ENCODE measurements around the gene KITLG.

DNA sequence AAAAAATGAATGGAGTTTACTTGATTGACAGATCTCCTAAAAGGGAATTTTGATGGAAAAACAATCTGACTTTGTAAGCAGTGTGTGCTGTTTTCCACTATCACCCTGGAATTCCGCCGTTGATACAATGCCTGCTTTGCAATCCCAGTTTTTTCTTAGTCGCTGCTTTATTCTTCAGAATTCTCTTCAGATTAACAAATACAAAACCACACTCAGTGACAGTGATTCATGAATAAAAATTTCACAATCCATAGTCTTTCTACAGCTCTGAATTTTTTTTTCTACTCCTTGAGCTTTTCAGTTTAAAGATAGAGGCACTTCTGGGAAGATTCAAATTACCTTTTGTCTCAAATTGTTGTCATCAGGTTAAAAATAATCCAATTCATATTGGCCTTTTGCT is 44.6 kb upstream of the KITLG start:
- no peak for TF ChIP-seq CEBPB (IDR thresholded peaks at IDR 0.05)
- TF ChIP-seq, protein P1, sequence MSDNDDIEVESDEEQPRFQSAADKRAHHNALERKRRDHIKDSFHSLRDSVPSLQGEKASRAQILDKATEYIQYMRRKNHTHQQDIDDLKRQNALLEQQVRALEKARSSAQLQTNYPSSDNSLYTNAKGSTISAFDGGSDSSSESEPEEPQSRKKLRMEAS (IDR thresholded peaks at IDR 0.05), result no peak
- TF ChIP-seq, protein P2, sequence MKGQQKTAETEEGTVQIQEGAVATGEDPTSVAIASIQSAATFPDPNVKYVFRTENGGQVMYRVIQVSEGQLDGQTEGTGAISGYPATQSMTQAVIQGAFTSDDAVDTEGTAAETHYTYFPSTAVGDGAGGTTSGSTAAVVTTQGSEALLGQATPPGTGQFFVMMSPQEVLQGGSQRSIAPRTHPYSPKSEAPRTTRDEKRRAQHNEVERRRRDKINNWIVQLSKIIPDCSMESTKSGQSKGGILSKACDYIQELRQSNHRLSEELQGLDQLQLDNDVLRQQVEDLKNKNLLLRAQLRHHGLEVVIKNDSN (IDR thresholded peaks at IDR 0.05), result no peak
- TF ChIP-seq, protein P3, sequence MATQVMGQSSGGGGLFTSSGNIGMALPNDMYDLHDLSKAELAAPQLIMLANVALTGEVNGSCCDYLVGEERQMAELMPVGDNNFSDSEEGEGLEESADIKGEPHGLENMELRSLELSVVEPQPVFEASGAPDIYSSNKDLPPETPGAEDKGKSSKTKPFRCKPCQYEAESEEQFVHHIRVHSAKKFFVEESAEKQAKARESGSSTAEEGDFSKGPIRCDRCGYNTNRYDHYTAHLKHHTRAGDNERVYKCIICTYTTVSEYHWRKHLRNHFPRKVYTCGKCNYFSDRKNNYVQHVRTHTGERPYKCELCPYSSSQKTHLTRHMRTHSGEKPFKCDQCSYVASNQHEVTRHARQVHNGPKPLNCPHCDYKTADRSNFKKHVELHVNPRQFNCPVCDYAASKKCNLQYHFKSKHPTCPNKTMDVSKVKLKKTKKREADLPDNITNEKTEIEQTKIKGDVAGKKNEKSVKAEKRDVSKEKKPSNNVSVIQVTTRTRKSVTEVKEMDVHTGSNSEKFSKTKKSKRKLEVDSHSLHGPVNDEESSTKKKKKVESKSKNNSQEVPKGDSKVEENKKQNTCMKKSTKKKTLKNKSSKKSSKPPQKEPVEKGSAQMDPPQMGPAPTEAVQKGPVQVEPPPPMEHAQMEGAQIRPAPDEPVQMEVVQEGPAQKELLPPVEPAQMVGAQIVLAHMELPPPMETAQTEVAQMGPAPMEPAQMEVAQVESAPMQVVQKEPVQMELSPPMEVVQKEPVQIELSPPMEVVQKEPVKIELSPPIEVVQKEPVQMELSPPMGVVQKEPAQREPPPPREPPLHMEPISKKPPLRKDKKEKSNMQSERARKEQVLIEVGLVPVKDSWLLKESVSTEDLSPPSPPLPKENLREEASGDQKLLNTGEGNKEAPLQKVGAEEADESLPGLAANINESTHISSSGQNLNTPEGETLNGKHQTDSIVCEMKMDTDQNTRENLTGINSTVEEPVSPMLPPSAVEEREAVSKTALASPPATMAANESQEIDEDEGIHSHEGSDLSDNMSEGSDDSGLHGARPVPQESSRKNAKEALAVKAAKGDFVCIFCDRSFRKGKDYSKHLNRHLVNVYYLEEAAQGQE (IDR thresholded peaks at IDR 0.05; ENCODE audit: low read depth), result no peak
- no peak for TF ChIP-seq EGR1 (IDR thresholded peaks at IDR 0.05)
- no peak for TF ChIP-seq YY1 (IDR thresholded peaks at IDR 0.05; ENCODE audit: low read depth)
- no peak for TF ChIP-seq RAD21 (IDR thresholded peaks at IDR 0.05; ENCODE audit: low read depth)
- TF ChIP-seq ZBTB7A (IDR thresholded peaks at IDR 0.05; ENCODE audit: low read depth), result no peak
- TF ChIP-seq NFIC (IDR thresholded peaks at IDR 0.05), result no peak
- TF ChIP-seq CREB1 (IDR thresholded peaks at IDR 0.05; ENCODE audit: low read depth), result no peak
- TF ChIP-seq EP300 (IDR thresholded peaks at IDR 0.05; ENCODE audit: borderline replicate concordance), result no peak
- TF ChIP-seq TEAD4 (IDR thresholded peaks at IDR 0.05), result no peak
- no peak for TF ChIP-seq TAF1 (IDR thresholded peaks at IDR 0.05; ENCODE audit: low read depth)

Data from Ishikawa (cell line).